Measurements from ENCODE around the gene GNG7.
"Not testable (repeated sequence)": the region's sequence is repeated elsewhere in the genome, so short reads cannot be mapped to it uniquely, and the experiment has no call there.

Gene GNG7

GRCh38 chr19:2643123-2643737, 59.3 kb downstream of the GNG7 start:
- H3K4me3 Mint-ChIP-seq; DNase-seq; H3K27ac Mint-ChIP-seq; H3K9me3 Mint-ChIP-seq; ATAC-seq (replicated peaks); H3K27me3 Mint-ChIP-seq: not testable (repeated sequence)
- Mint-ChIP-seq H3K4me1 (peaks cover 31 to 57% of the 10 kb centered on the region in 2 donors), H3K36me3 (peaks cover 14% of the 10 kb centered on the region in 2 donors)

GRCh38 chr19:2641332-2641698, 61.2 kb downstream of the GNG7 start:
- Mint-ChIP-seq H3K27me3 (no peaks in the 10 kb centered on the region), H3K9me3 (no peaks in the 10 kb centered on the region), H3K4me3 (no peak overlapping the region), H3K36me3 (peaks cover 14 to 15% of the 10 kb centered on the region in 2 donors), H3K4me1 (peaks cover 46 to 74% of the 10 kb centered on the region in 2 donors), H3K27ac (peak overlapping the region; percentile 20)
- ATAC-seq (replicated peaks), result no peak
- no peak for DNase-seq

GRCh38 chr19:2640563-2641331, 61.7 kb downstream of the GNG7 start:
- no peak for ATAC-seq (replicated peaks)

GRCh38 chr19:2639999-2640398, 62.5 kb downstream of the GNG7 start:
- Mint-ChIP-seq H3K27me3 (no peaks in the 10 kb centered on the region), H3K4me1 (peaks cover 42 to 74% of the 10 kb centered on the region in 2 donors), H3K4me3 (no peak overlapping the region), H3K9me3 (no peaks in the 10 kb centered on the region), H3K27ac (peak overlapping the region; percentile 27), H3K36me3 (peaks cover 5 to 7% of the 10 kb centered on the region in 2 donors)
- ATAC-seq (replicated peaks) (no peak), DNase-seq (no peak)

More at GRCh38 chr19:2640563-2641331, 61.7 kb downstream of the GNG7 start:
- Mint-ChIP-seq H3K27ac (peak overlapping the region; percentile 20), H3K9me3 (no peaks in the 10 kb centered on the region), H3K36me3 (peaks cover 10 to 11% of the 10 kb centered on the region in 2 donors), H3K4me3 (peak overlapping the region in 1 of 2 donors; percentile 20), H3K27me3 (no peaks in the 10 kb centered on the region), H3K4me1 (peaks cover 44 to 74% of the 10 kb centered on the region in 2 donors)
- no peak for DNase-seq

GRCh38 chr19:2638417-2638940, 64.0 kb downstream of the GNG7 start:
- H3K4me3 Mint-ChIP-seq, result no peak overlapping the region
- peaks cover 1 to 4% of the 10 kb centered on the region in 2 donors for H3K36me3 Mint-ChIP-seq
- H3K27me3 Mint-ChIP-seq, result no peaks in the 10 kb centered on the region
- peaks cover 49 to 83% of the 10 kb centered on the region in 2 donors for H3K4me1 Mint-ChIP-seq
- no peaks in the 10 kb centered on the region for H3K9me3 Mint-ChIP-seq
- DNase-seq, result no peak
- peak overlapping the region; percentile 92 for H3K27ac Mint-ChIP-seq
- no peak for ATAC-seq (replicated peaks)

GRCh38 chr19:2636897-2637683, 65.4 kb downstream of the GNG7 start:
- peaks cover 52 to 96% of the 10 kb centered on the region in 2 donors for H3K4me1 Mint-ChIP-seq
- H3K27me3 Mint-ChIP-seq, result no peaks in the 10 kb centered on the region
- ATAC-seq (replicated peaks), result peak; percentile 61 to 75
- H3K4me3 Mint-ChIP-seq, result peak overlapping the region; percentile 56 to 71
- peaks cover 0 to 3% of the 10 kb centered on the region in 2 donors for H3K36me3 Mint-ChIP-seq
- H3K27ac Mint-ChIP-seq, result peak overlapping the region; percentile 84
- no peaks in the 10 kb centered on the region for H3K9me3 Mint-ChIP-seq
- DNase-seq, result peak; percentile 67

- peak overlapping the region in 1 of 2 donors; percentile 56 for H3K4me3 Mint-ChIP-seq
- peaks cover 53 to 96% of the 10 kb centered on the region in 2 donors for H3K4me1 Mint-ChIP-seq
- DNase-seq, result no peak
- H3K36me3 Mint-ChIP-seq, result peaks cover 2 to 6% of the 10 kb centered on the region in 2 donors
- peak overlapping the region; percentile 37 for H3K27ac Mint-ChIP-seq
- no peaks in the 10 kb centered on the region for H3K9me3 Mint-ChIP-seq
- H3K27me3 Mint-ChIP-seq, result no peaks in the 10 kb centered on the region
- ATAC-seq (replicated peaks), result peak; percentile 28 to 31
These were observed 66.2 kb downstream of the GNG7 start for GRCh38 chr19:2636141-2636896.

GRCh38 chr19:2634960-2635359, 67.5 kb downstream of the GNG7 start:
- no peaks in the 10 kb centered on the region for H3K27me3 Mint-ChIP-seq
- peaks cover 54 to 92% of the 10 kb centered on the region in 2 donors for H3K4me1 Mint-ChIP-seq
- H3K4me3 Mint-ChIP-seq, result no peak overlapping the region
- peak overlapping the region; percentile 59 for H3K27ac Mint-ChIP-seq
- ATAC-seq (replicated peaks) (no peak), DNase-seq (no peak)
- H3K36me3 Mint-ChIP-seq, result peaks cover 8 to 11% of the 10 kb centered on the region in 2 donors
- H3K9me3 Mint-ChIP-seq, result no peaks in the 10 kb centered on the region

GRCh38 chr19:2634228-2634951, 68.1 kb downstream of the GNG7 start:
- Mint-ChIP-seq H3K9me3 (no peaks in the 10 kb centered on the region), H3K27ac (peak overlapping the region; percentile 81), H3K36me3 (peaks cover 12 to 13% of the 10 kb centered on the region in 2 donors), H3K27me3 (no peaks in the 10 kb centered on the region), H3K4me3 (peak overlapping the region in 1 of 2 donors; percentile 30), H3K4me1 (peaks cover 57 to 94% of the 10 kb centered on the region in 2 donors)
- DNase-seq (no peak), ATAC-seq (replicated peaks) (no peak)

- H3K27ac Mint-ChIP-seq, result peak overlapping the region; percentile 81
- peak overlapping the region; percentile 30 to 48 for H3K4me3 Mint-ChIP-seq
- ATAC-seq (replicated peaks), result peak; percentile 50 to 58
- H3K27me3 Mint-ChIP-seq, result no peaks in the 10 kb centered on the region
- H3K36me3 Mint-ChIP-seq, result peaks cover 15 to 20% of the 10 kb centered on the region in 2 donors
- no peaks in the 10 kb centered on the region for H3K9me3 Mint-ChIP-seq
- DNase-seq, result peak; percentile 59
- H3K4me1 Mint-ChIP-seq, result peaks cover 62 to 94% of the 10 kb centered on the region in 2 donors
These were observed 68.8 kb downstream of the GNG7 start for GRCh38 chr19:2633693-2634075.

GRCh38 chr19:2631213-2631821, 71.2 kb downstream of the GNG7 start:
- peak overlapping the region; percentile 91 for H3K27ac Mint-ChIP-seq

GRCh38 chr19:2630352-2631001, 72.0 kb downstream of the GNG7 start:
- Mint-ChIP-seq H3K36me3 (peaks cover 25 to 36% of the 10 kb centered on the region in 2 donors), H3K4me3 (no peak overlapping the region), H3K27me3 (no peaks in the 10 kb centered on the region), H3K4me1 (peaks cover 70 to 96% of the 10 kb centered on the region in 2 donors), H3K27ac (peak overlapping the region; percentile 92), H3K9me3 (no peaks in the 10 kb centered on the region)
- DNase-seq, result no peak
- no peak for ATAC-seq (replicated peaks)

More at GRCh38 chr19:2631213-2631821, 71.2 kb downstream of the GNG7 start:
- DNase-seq (peak; percentile 56), ATAC-seq (replicated peaks) (peak in 1 of 2 donors; percentile 19)
- peak overlapping the region; percentile 32 to 36 for H3K4me3 Mint-ChIP-seq
- H3K27me3 Mint-ChIP-seq, result no peaks in the 10 kb centered on the region
- peaks cover 23 to 35% of the 10 kb centered on the region in 2 donors for H3K36me3 Mint-ChIP-seq
- H3K4me1 Mint-ChIP-seq, result peaks cover 69 to 96% of the 10 kb centered on the region in 2 donors
- H3K9me3 Mint-ChIP-seq, result no peaks in the 10 kb centered on the region

Data from stimulated activated naive B cell treated with anti-CD40 and anti-IgM and Interleukin-4, amounts not matched to agents 10 μg/mL and 1 μg/mL and 100 μg/mL, for 72 hours (primary cell).